GM23248 (cell line): ENCODE measurements around the gene ACADSB. TPM values are rescaled to one million over a fixed set of nuclear protein-coding genes. Genes with fewer than 3 reads are reported as not detected.

ENCODE experiments used
- DNase-seq: peaks from one replicate; pipeline ENCODE4 v3.0.0-alpha.2; 2015
- H2AFZ ChIP-seq: fragments of 200-600 bp; sonication (generic); 2 replicates; pipeline ENCODE4 v1.6.1; 2016; ENCODE audit warnings: antibody characterized with exemption
- H3F3A ChIP-seq: fragments of 200-600 bp; sonication (generic); 2 replicates; pipeline ENCODE4 v1.6.1; 2016; ENCODE audit warnings: mild to moderate bottlenecking, antibody characterized with exemption, mixed run types; ENCODE audit not compliant: insufficient read depth
- H3K27ac ChIP-seq: fragments of 200-600 bp; sonication (generic); 2 replicates; pipeline ENCODE4 v1.5.1; 2016; ENCODE audit warnings: mild to moderate bottlenecking
- H3K27me3 ChIP-seq: fragments of 200-600 bp; sonication (generic); replicated peaks from 2 replicates; pipeline ENCODE4 v1.6.1; 2016; ENCODE audit warnings: mild to moderate bottlenecking; ENCODE audit not compliant: insufficient read depth
- H3K36me3 ChIP-seq: fragments of 200-600 bp; sonication (generic); 2 replicates; pipeline ENCODE4 v1.6.1; 2016; ENCODE audit warnings: low read depth, mild to moderate bottlenecking
- H3K4me1 ChIP-seq: fragments of 200-600 bp; sonication (generic); 2 replicates; pipeline ENCODE4 v1.6.1; 2016; ENCODE audit warnings: mild to moderate bottlenecking; ENCODE audit not compliant: insufficient read depth
- H3K4me2 ChIP-seq: fragments of 200-600 bp; sonication (generic); one replicate; pipeline ENCODE4 v1.6.1; 2016; ENCODE audit warnings: mild to moderate bottlenecking; ENCODE audit not compliant: unreplicated experiment
- H3K4me3 ChIP-seq: fragments of 200-600 bp; sonication (generic); 2 replicates; pipeline ENCODE4 v1.5.1; 2016; ENCODE audit warnings: mild to moderate bottlenecking
- H3K79me2 ChIP-seq: fragments of 200-600 bp; sonication (generic); 2 replicates; pipeline ENCODE4 v1.6.1; 2016; ENCODE audit warnings: mild to moderate bottlenecking; ENCODE audit not compliant: insufficient read depth
- H3K9ac ChIP-seq: fragments of 200-600 bp; sonication (generic); 2 replicates; pipeline ENCODE4 v1.6.1; 2016; ENCODE audit warnings: mild to moderate bottlenecking
- H3K9me2 ChIP-seq: fragments of 200-600 bp; sonication (generic); 2 replicates; pipeline ENCODE4 v1.6.1; 2016; ENCODE audit warnings: mixed run types, mild to moderate bottlenecking, moderate library complexity; ENCODE audit not compliant: insufficient read depth
- H3K9me3 ChIP-seq: fragments of 200-600 bp; sonication (generic); one replicate; pipeline ENCODE4 v1.6.1; 2017; ENCODE audit warnings: low read depth
- H4K20me1 ChIP-seq: fragments of 200-600 bp; sonication (generic); 2 replicates; pipeline ENCODE4 v1.6.0; 2016; ENCODE audit not compliant: insufficient read depth
- EZH2 ChIP-seq: fragments of 200-600 bp; sonication (generic); IDR thresholded peaks from 2 replicates; pipeline ENCODE4 v1.6.1; 2018; ENCODE audit warnings: antibody characterized with exemption, mild to moderate bottlenecking; ENCODE audit not compliant: insufficient read depth, poor library complexity, severe bottlenecking
- EZH2phosphoT487 ChIP-seq: fragments of 200-600 bp; sonication (generic); IDR thresholded peaks from 2 replicates; pipeline ENCODE4 v1.6.1; 2018; ENCODE audit warnings: antibody characterized with exemption, moderate library complexity, mild to moderate bottlenecking, low read depth; ENCODE audit not compliant: insufficient read depth
- WGBS, 2 experiments: methylation state at CpG; one replicate each; pipeline ENCODE4 v1.1.6; 2015 to 2017; ENCODE audit warnings: low lambda C conversion rate in 2 of 2, low coverage in 1 of 2; ENCODE audit errors: missing lambda C conversion rate in 2 of 2; 5-methylcytosine and 5-hydroxymethylcytosine counted together
- in situ Hi-C: fragments of 300-500 bp; cut with MboI; formaldehyde crosslinking; loops from 2 replicates; pipeline ENCODE4 v1.15.0; 2020
- polyA plus RNA-seq: library from polyadenylated mRNA; unstranded; fragments of >200 nt; fragmentation: Nextera tagmentation; extraction: Ambion mirVana; gene quantifications from 2 replicates; pipeline ENCODE4 v1.2.1, GENCODE V29; 2016
- total RNA-seq: library from RNA; depleted of rRNA; stranded (reverse); fragments of >200 nt; shearing (Covaris generic); gene quantifications from 2 replicates; pipeline ENCODE4 v1.2.3, GENCODE V29; 2014

ACADSB gene
- total and polyA plus RNA-seq, 2 experiments from 2014 or later: 3.7 to 10.5 TPM

- Histone ChIP-seq H4K20me1 (no peaks in the 10 kb centered on the region), H3K9me3 (no peaks in the 10 kb centered on the region), H3K27ac (no peak overlapping the region), H2AFZ (no peak overlapping the region), H3F3A (no peaks in the 10 kb centered on the region), H3K27me3 (no peaks in the 10 kb centered on the region), H3K4me3 (no peak overlapping the region), H3K36me3 (no peaks in the 10 kb centered on the region), H3K79me2 (no peaks in the 10 kb centered on the region), H3K4me1 (no peaks in the 10 kb centered on the region), H3K9me2 (no peaks in the 10 kb centered on the region), H3K9ac (no peak overlapping the region), H3K4me2 (no peak overlapping the region)
- in situ Hi-C loops: no loop called here
- whole genome bisulfite sequencing, 2 experiments: 58 to 59% methylated on average over 9 of the region's 9 CpGs
- TF ChIP-seq EZH2phosphoT487 (no peak), EZH2 (no peak)
- no peak for DNase-seq
Measured at GRCh38 chr10:123017421-123018165, 8.8 kb downstream of the ACADSB start.

- Histone ChIP-seq H3K9me3 (no peaks in the 10 kb centered on the region), H3K27ac (no peak overlapping the region), H3K4me2 (no peak overlapping the region), H4K20me1 (no peaks in the 10 kb centered on the region), H3K36me3 (no peaks in the 10 kb centered on the region), H3K4me3 (no peak overlapping the region), H2AFZ (no peak overlapping the region), H3K79me2 (no peaks in the 10 kb centered on the region), H3K27me3 (no peaks in the 10 kb centered on the region), H3K9me2 (no peaks in the 10 kb centered on the region), H3F3A (no peaks in the 10 kb centered on the region), H3K4me1 (no peaks in the 10 kb centered on the region), H3K9ac (no peak overlapping the region)
- no peak for DNase-seq
- no peak for TF ChIP-seq EZH2
- 75 to 78% methylated on average over 7 of the region's 7 CpGs for WGBS, 2 experiments
- in situ Hi-C loops: no loop called here
Measured at GRCh38 chr10:123018531-123018930, 9.7 kb downstream of the ACADSB start.

- H3K9me3 ChIP-seq: no peaks in the 10 kb centered on the region
- no peaks in the 10 kb centered on the region for H4K20me1 ChIP-seq
- no peaks in the 10 kb centered on the region for H3K27me3 ChIP-seq
- in situ Hi-C loops: no loop called here
- H3K4me3 ChIP-seq: no peak overlapping the region
- H3K4me2 ChIP-seq: no peak overlapping the region
- DNase-seq: no peak
- H3K79me2 ChIP-seq: no peaks in the 10 kb centered on the region
- H2AFZ ChIP-seq: no peak overlapping the region
- no peak overlapping the region for H3K27ac ChIP-seq
- H3K4me1 ChIP-seq: no peaks in the 10 kb centered on the region
- no peaks in the 10 kb centered on the region for H3K36me3 ChIP-seq
- H3K9ac ChIP-seq: no peak overlapping the region
- 44 to 45% methylated on average over 3 of the region's 3 CpGs for WGBS, 2 experiments
- no peaks in the 10 kb centered on the region for H3K9me2 ChIP-seq
- no peaks in the 10 kb centered on the region for H3F3A ChIP-seq
- TF ChIP-seq EZH2phosphoT487: no peak
- no peak for TF ChIP-seq EZH2
Measured at GRCh38 chr10:123019264-123019663, 10.5 kb downstream of the ACADSB start.

GRCh38 chr10:123019941-123020703 lies 11.3 kb downstream of the ACADSB start:
- no peak overlapping the region for H3K4me3 ChIP-seq
- TF ChIP-seq EZH2phosphoT487: no peak
- TF ChIP-seq EZH2: no peak
- no peaks in the 10 kb centered on the region for H4K20me1 ChIP-seq
- no peaks in the 10 kb centered on the region for H3K27me3 ChIP-seq
- H3K9me2 ChIP-seq: no peaks in the 10 kb centered on the region
- no peak for DNase-seq
- H3K4me2 ChIP-seq: no peak overlapping the region
- H3K9ac ChIP-seq: no peak overlapping the region
- H3K36me3 ChIP-seq: no peaks in the 10 kb centered on the region
- H3K9me3 ChIP-seq: no peaks in the 10 kb centered on the region
- WGBS, 2 experiments: 94 to 95% methylated on average over 1 of the region's 1 CpG
- no peaks in the 10 kb centered on the region for H3F3A ChIP-seq
- H3K27ac ChIP-seq: no peak overlapping the region
- in situ Hi-C loops: no loop called here
- no peak overlapping the region for H2AFZ ChIP-seq
- H3K79me2 ChIP-seq: no peaks in the 10 kb centered on the region
- no peaks in the 10 kb centered on the region for H3K4me1 ChIP-seq
